Breast epithelium (tissue), 3 donors: Measurements from ENCODE around the gene AUH.

Experiments used
- POLR2A ChIP-seq: fragments of 450-650 bp; IDR thresholded peaks from one replicate; pipeline ENCODE4 v1.6.1; 2016; ENCODE audit warnings: antibody characterized with exemption, mild to moderate bottlenecking, moderate library complexity
- POLR2AphosphoS5 ChIP-seq, 3 donors: sonication (generic); formaldehyde crosslinking; IDR thresholded peaks; one replicate each; pipeline ENCODE4 v1.6.1; 2017; ENCODE audit warnings: antibody characterized with exemption in 3 of 3
- TF ChIP-seq, protein P1 (sequence below), 3 donors: fragments of 450-650 bp; IDR thresholded peaks; one replicate each; pipeline ENCODE4 v1.5.1; 2016 to 2017; ENCODE audit warnings: antibody characterized with exemption in 3 of 3, mild to moderate bottlenecking in 3 of 3, moderate library complexity in 3 of 3

DNA sequence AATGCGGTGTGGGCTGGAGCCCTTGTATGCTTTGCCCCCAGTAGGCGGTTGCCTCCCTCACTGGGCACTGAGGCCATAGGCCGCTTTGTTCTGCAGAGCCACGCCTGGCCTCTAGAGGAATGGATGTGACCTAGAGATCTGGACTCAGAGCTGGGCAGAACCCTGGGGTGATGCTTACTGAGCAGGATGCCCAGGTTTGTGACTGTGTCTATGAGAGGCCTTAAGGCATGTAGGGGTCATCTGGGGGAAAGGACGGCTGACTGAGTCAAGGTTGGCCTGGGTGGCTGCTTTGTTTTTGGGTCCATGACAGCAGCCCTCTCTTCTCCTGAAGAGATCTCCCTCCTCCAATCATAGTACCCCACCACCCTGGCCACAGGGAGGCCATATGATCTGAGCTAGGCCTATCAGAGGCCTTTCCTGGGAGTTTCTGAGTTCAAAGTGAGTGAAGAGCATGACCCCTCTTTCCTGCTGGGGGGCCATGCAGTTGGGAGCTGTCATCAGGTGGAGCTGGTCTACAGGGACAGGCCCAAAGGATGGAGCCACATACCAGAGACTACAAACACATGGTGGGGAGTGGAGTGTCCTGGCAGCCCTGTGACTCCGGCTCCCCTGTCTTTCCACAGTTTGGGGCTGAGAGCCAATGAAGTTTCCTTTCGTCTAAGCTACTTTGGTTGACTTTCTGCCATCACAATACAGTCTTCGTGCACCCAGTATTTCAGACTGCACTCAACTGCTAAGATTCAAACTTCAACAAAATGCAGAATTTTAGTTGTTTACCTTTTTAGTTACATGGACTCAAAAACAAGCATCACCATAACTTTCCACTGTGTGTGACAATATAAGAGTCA is 165.4 kb downstream of the AUH start:
- TF ChIP-seq POLR2AphosphoS5 (IDR thresholded peaks at IDR 0.05), result no peak
- TF ChIP-seq, protein P1, sequence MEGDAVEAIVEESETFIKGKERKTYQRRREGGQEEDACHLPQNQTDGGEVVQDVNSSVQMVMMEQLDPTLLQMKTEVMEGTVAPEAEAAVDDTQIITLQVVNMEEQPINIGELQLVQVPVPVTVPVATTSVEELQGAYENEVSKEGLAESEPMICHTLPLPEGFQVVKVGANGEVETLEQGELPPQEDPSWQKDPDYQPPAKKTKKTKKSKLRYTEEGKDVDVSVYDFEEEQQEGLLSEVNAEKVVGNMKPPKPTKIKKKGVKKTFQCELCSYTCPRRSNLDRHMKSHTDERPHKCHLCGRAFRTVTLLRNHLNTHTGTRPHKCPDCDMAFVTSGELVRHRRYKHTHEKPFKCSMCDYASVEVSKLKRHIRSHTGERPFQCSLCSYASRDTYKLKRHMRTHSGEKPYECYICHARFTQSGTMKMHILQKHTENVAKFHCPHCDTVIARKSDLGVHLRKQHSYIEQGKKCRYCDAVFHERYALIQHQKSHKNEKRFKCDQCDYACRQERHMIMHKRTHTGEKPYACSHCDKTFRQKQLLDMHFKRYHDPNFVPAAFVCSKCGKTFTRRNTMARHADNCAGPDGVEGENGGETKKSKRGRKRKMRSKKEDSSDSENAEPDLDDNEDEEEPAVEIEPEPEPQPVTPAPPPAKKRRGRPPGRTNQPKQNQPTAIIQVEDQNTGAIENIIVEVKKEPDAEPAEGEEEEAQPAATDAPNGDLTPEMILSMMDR (IDR thresholded peaks at IDR 0.05), result no peak
- no peak for TF ChIP-seq POLR2A
